Measurements from ENCODE around the gene ZBTB26. TPM values are rescaled to one million over a fixed set of nuclear protein-coding genes. Genes with fewer than 3 reads are reported as not detected.

The ZBTB26 gene
- total RNA-seq, 1 experiment from 2014 or later = 6.7 TPM

DNA sequence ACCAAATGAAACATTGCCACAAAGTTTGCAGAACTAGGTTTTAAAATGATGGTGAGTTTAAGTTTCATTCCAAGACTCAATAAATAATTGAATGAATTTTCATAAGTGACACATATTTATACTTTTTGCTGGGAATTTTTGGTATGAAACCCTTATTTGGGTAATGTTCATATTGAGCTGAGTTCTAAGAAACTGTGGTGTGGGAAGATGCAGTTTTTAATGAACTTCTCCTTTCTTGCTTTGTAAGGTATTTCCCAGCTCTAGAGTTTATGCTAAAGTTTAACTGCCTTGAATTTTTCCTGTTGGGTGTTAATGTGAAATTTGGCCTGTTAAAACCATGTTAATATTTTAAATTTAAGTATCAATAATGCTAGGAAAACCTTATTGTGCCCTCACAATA is 24.6 kb upstream of the ZBTB26 start:
- peaks cover 8% of the 10 kb centered on the region for H3K36me3 Mint-ChIP-seq (ENCODE audit: insufficient read depth, unreplicated experiment)
- CTCF ChIA-PET = no interaction called here
- no peaks in the 10 kb centered on the region for H3K27me3 Mint-ChIP-seq (ENCODE audit: unreplicated experiment)
- no TSS peak for BruUV-seq (replicated peaks)
- H3K4me3 Mint-ChIP-seq (ENCODE audit: low read depth, unreplicated experiment) = no peak overlapping the region
- intact Hi-C loops (cut with micrococcal nuclease; ENCODE audit: unreplicated experiment) = no loop called here
- H3K9me3 Mint-ChIP-seq (ENCODE audit: low read depth, unreplicated experiment) = no peaks in the 10 kb centered on the region
- no peak for TF ChIP-seq CTCF (IDR thresholded peaks at IDR 0.05; ENCODE audit: unreplicated experiment)
- H3K4me1 Mint-ChIP-seq (ENCODE audit: low read depth, unreplicated experiment) = peaks cover 26% of the 10 kb centered on the region
- no peak for DNase-seq
- H3K27ac Mint-ChIP-seq (ENCODE audit: unreplicated experiment) = peak overlapping the region; percentile 76

DNA sequence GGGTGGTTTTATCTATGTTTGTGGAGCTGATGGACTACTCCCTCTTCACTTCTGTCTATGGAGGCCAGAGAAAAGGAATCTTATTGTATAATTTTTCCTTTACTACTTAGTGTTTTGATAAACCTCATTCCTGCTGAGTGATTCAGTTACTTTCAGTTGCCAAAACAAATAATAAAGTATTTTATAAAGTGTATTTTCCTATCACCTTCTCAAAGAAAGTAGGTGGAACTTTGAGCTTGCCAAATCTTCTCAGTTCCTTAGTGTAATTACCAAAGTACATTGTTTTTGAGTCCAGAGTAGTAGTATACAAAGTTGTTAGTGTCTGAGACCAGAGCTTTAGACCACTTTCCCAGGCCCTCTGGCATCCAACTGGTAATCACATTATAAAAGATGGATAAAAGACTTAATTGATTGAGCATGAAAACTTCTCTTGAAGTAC is 23.0 kb upstream of the ZBTB26 start:
- peaks cover 8% of the 10 kb centered on the region for H3K36me3 Mint-ChIP-seq (ENCODE audit: insufficient read depth, unreplicated experiment)
- intact Hi-C loops (cut with micrococcal nuclease; ENCODE audit: unreplicated experiment) = no loop called here
- H3K4me3 Mint-ChIP-seq (ENCODE audit: low read depth, unreplicated experiment) = peak overlapping the region; percentile 46
- no peaks in the 10 kb centered on the region for H3K27me3 Mint-ChIP-seq (ENCODE audit: unreplicated experiment)
- H3K9me3 Mint-ChIP-seq (ENCODE audit: low read depth, unreplicated experiment) = no peaks in the 10 kb centered on the region
- H3K4me1 Mint-ChIP-seq (ENCODE audit: low read depth, unreplicated experiment) = peaks cover 41% of the 10 kb centered on the region
- BruUV-seq (replicated peaks) = no TSS peak
- CTCF ChIA-PET = interaction anchor here (1.0 kb wide), 1 partner anchor 22 kb away, joined by 5 read pairs; the partner anchor contains the start of gene ZBTB26
- H3K27ac Mint-ChIP-seq (ENCODE audit: unreplicated experiment) = peak overlapping the region; percentile 76
- no peak for DNase-seq
- no peak for TF ChIP-seq CTCF (IDR thresholded peaks at IDR 0.05; ENCODE audit: unreplicated experiment)

DNA sequence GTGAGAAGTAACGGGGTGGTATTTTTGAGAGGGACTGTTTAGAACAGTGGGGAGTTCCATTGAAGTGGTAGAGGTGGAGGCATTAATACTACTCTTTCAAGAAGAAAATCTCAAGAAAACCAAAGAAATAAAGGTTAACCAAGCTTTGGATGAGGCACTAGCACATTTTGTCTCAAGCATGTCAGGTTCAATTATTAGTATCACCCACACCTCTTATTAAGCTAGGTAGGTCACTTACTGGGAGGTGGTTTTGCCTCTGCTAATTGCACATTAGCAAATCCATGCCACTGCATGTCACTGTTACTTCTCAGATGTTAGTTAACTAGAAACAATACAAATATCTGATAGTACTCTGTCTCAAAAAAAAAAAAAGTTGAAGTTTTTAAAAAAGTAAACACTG is 19.7 kb upstream of the ZBTB26 start:
- H3K27ac Mint-ChIP-seq (ENCODE audit: unreplicated experiment) = no peak overlapping the region
- DNase-seq = no peak
- no peaks in the 10 kb centered on the region for H3K9me3 Mint-ChIP-seq (ENCODE audit: low read depth, unreplicated experiment)
- peaks cover 62% of the 10 kb centered on the region for H3K4me1 Mint-ChIP-seq (ENCODE audit: low read depth, unreplicated experiment)
- no TSS peak for BruUV-seq (replicated peaks)
- H3K36me3 Mint-ChIP-seq (ENCODE audit: insufficient read depth, unreplicated experiment) = peaks cover 12% of the 10 kb centered on the region
- CTCF ChIA-PET = no interaction called here
- no peaks in the 10 kb centered on the region for H3K27me3 Mint-ChIP-seq (ENCODE audit: unreplicated experiment)
- TF ChIP-seq CTCF (IDR thresholded peaks at IDR 0.05; ENCODE audit: unreplicated experiment) = no peak
- no peak overlapping the region for H3K4me3 Mint-ChIP-seq (ENCODE audit: low read depth, unreplicated experiment)
- intact Hi-C loops (cut with micrococcal nuclease; ENCODE audit: unreplicated experiment) = no loop called here

DNA sequence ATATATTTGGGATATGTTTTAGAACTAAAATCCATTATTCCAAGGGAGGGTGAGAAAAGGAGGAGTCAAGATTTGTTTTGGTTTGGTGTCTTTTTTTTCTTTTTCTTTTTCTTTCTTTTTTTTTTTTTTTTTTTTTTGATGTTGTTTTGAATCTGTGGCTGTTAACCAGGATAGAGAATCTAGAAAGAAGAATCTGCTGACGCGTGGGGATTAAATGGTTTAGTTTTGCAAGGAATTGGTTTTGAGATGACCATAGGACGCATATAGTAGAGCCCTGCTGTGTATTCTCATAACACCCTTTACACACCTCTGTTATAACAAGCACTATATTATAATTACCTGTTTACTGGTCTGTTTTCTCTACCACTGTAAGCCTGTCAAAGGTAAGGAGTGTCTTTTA is 19.0 kb upstream of the ZBTB26 start:
- Mint-ChIP-seq H3K27ac (ENCODE audit: unreplicated experiment) (no peak overlapping the region), H3K4me1 (ENCODE audit: low read depth, unreplicated experiment) (peaks cover 63% of the 10 kb centered on the region), H3K9me3 (ENCODE audit: low read depth, unreplicated experiment) (no peaks in the 10 kb centered on the region), H3K27me3 (ENCODE audit: unreplicated experiment) (no peaks in the 10 kb centered on the region), H3K4me3 (ENCODE audit: low read depth, unreplicated experiment) (no peak overlapping the region), H3K36me3 (ENCODE audit: insufficient read depth, unreplicated experiment) (peaks cover 8% of the 10 kb centered on the region)
- CTCF ChIA-PET = no interaction called here
- DNase-seq = no peak
- BruUV-seq (replicated peaks) = no TSS peak
- intact Hi-C loops (cut with micrococcal nuclease; ENCODE audit: unreplicated experiment) = no loop called here
- TF ChIP-seq CTCF (IDR thresholded peaks at IDR 0.05; ENCODE audit: unreplicated experiment) = no peak
